HEK293 (cell line): ENCODE data around the gene FAM217A.

Experiments used
- CTCF ChIA-PET: fragments of 350-600 bp; formaldehyde crosslinking; extraction: SDS; loops from one replicate; lab custom pipeline; 2021; ENCODE audit warnings: antibody characterized with exemption; lab: Yijun Ruan, JAX
- POLR2A ChIA-PET: fragments of 300-600 bp; formaldehyde crosslinking; extraction: SDS; loops from one replicate; lab custom pipeline; 2020; ENCODE audit warnings: antibody characterized with exemption, inconsistent platforms; lab: Yijun Ruan, JAX
- H3K27ac ChIP-seq: fragments of 200-500 bp; sonication (Bioruptor generic); 2 replicates; pipeline ENCODE4 v1.5.1; 2014; ENCODE audit warnings: low read depth, low read length, control low read depth, inconsistent platforms; ENCODE audit errors: extremely low read depth
- H3K36me3 ChIP-seq, 2 experiments: fragments of 200-500 bp in 1 of 2; sonication (Bioruptor generic) in 1 of 2; 1 replicate in 1 of 2; 2 replicates in 1 of 2; pipeline ENCODE4 v1.5.1; 2014 to 2017; ENCODE audit warnings: inconsistent platforms in 2 of 2, low read length in 2 of 2; ENCODE audit not compliant: control insufficient read depth in 2 of 2, insufficient read depth in 1 of 2
- H3K4me1 ChIP-seq: fragments of 200-500 bp; sonication (Bioruptor generic); 2 replicates; pipeline ENCODE4 v1.5.1; 2014; ENCODE audit warnings: mild to moderate bottlenecking, low read length, inconsistent platforms; ENCODE audit not compliant: control insufficient read depth, insufficient read depth
- H3K4me3 ChIP-seq: 2 replicates; pipeline ENCODE4 v1.5.1; 2011; ENCODE audit warnings: low read depth, mild to moderate bottlenecking, control low read depth, low read length, moderate library complexity
- H3K9me3 ChIP-seq: fragments of 200-500 bp; sonication (Bioruptor generic); 2 replicates; pipeline ENCODE4 v1.5.1; 2014; ENCODE audit warnings: low read depth, low read length, inconsistent platforms; ENCODE audit not compliant: control insufficient read depth, insufficient read depth
- EGR2 ChIP-seq: fragments of 450-650 bp; formaldehyde crosslinking; IDR thresholded peaks from 2 replicates; pipeline ENCODE4 v1.5.1; 2016; ENCODE audit warnings: low read depth, missing biosample characterization, missing genetic modification characterization
- KLF1 ChIP-seq: fragments of 450-650 bp; formaldehyde crosslinking; IDR thresholded peaks from 2 replicates; pipeline ENCODE4 v1.5.1; 2016; ENCODE audit warnings: missing biosample characterization, missing genetic modification characterization
- KLF8 ChIP-seq: fragments of 450-650 bp; formaldehyde crosslinking; IDR thresholded peaks from 2 replicates; pipeline ENCODE4 v1.5.1; 2016; ENCODE audit warnings: missing biosample characterization, missing genetic modification characterization
- TRIM28 ChIP-seq: IDR thresholded peaks from 2 replicates; pipeline ENCODE4 v1.6.1; 2011; ENCODE audit warnings: low read length, control low read depth, borderline replicate concordance
- ZBTB20 ChIP-seq: fragments of 450-650 bp; formaldehyde crosslinking; IDR thresholded peaks from 2 replicates; pipeline ENCODE4 v1.5.1; 2016; ENCODE audit warnings: missing biosample characterization, missing genetic modification characterization
- ZFHX2 ChIP-seq: fragments of 450-650 bp; formaldehyde crosslinking; conservative IDR thresholded peaks from 2 replicates; pipeline ENCODE4 v1.5.1; 2016; ENCODE audit warnings: missing biosample characterization, missing genetic modification characterization
- ZIC2 ChIP-seq: fragments of 450-650 bp; formaldehyde crosslinking; IDR thresholded peaks from 2 replicates; pipeline ENCODE4 v1.5.1; 2016; ENCODE audit warnings: missing biosample characterization, missing genetic modification characterization
- ZNF114 ChIP-seq: fragments of 450-650 bp; formaldehyde crosslinking; IDR thresholded peaks from 2 replicates; pipeline ENCODE4 v1.5.0; 2017; ENCODE audit warnings: missing biosample characterization, missing genetic modification characterization
- ZNF248 ChIP-seq: fragments of 450-650 bp; formaldehyde crosslinking; IDR thresholded peaks from 2 replicates; pipeline ENCODE4 v1.5.1; 2017; ENCODE audit warnings: missing biosample characterization, missing genetic modification characterization
- ZNF302 ChIP-seq: fragments of 450-650 bp; formaldehyde crosslinking; IDR thresholded peaks from 2 replicates; pipeline ENCODE4 v1.5.1; 2016; ENCODE audit warnings: missing biosample characterization, missing genetic modification characterization, low read depth
- ZNF449 ChIP-seq: fragments of 450-650 bp; formaldehyde crosslinking; IDR thresholded peaks from 2 replicates; pipeline ENCODE4 v1.5.1; 2017; ENCODE audit warnings: missing biosample characterization, mild to moderate bottlenecking, missing genetic modification characterization, moderate library complexity
- ZNF473 ChIP-seq: fragments of 450-650 bp; formaldehyde crosslinking; IDR thresholded peaks from 2 replicates; pipeline ENCODE4 v1.5.1; 2017; ENCODE audit warnings: missing biosample characterization, missing genetic modification characterization
- ZNF555 ChIP-seq: fragments of 450-650 bp; formaldehyde crosslinking; conservative IDR thresholded peaks from 2 replicates; pipeline ENCODE4 v1.5.1; 2017; ENCODE audit warnings: missing biosample characterization, mild to moderate bottlenecking, missing genetic modification characterization, inconsistent platforms
- ZNF558 ChIP-seq: fragments of 450-650 bp; formaldehyde crosslinking; IDR thresholded peaks from 2 replicates; pipeline ENCODE4 v1.5.1; 2016; ENCODE audit warnings: missing biosample characterization, missing genetic modification characterization
- ZNF843 ChIP-seq: fragments of 450-650 bp; formaldehyde crosslinking; IDR thresholded peaks from 2 replicates; pipeline ENCODE4 v1.5.1; 2016; ENCODE audit warnings: missing biosample characterization, missing genetic modification characterization
- ZSCAN4 ChIP-seq: fragments of 450-650 bp; formaldehyde crosslinking; IDR thresholded peaks from 2 replicates; pipeline ENCODE4 v1.5.1; 2017; ENCODE audit warnings: missing biosample characterization, missing genetic modification characterization
- ZSCAN5A ChIP-seq: fragments of 450-650 bp; formaldehyde crosslinking; IDR thresholded peaks from 2 replicates; pipeline ENCODE4 v1.5.1; 2016; ENCODE audit warnings: missing biosample characterization, missing genetic modification characterization
- TF ChIP-seq, protein P1 (sequence below): fragments of 450-650 bp; formaldehyde crosslinking; IDR thresholded peaks from 2 replicates; pipeline ENCODE4 v1.5.0; 2017; ENCODE audit warnings: missing biosample characterization, missing genetic modification characterization, borderline replicate concordance
- TF ChIP-seq, protein P2 (sequence below): fragments of 450-650 bp; formaldehyde crosslinking; IDR thresholded peaks from 2 replicates; pipeline ENCODE4 v1.5.1; 2016; ENCODE audit warnings: missing biosample characterization, missing genetic modification characterization
- TF ChIP-seq, protein P3 (sequence below): fragments of 450-650 bp; formaldehyde crosslinking; IDR thresholded peaks from 2 replicates; pipeline ENCODE4 v1.5.1; 2017; ENCODE audit warnings: missing biosample characterization, missing genetic modification characterization

Gene FAM217A

GRCh38 chr6:4085332-4085700, 6.4 kb upstream of the FAM217A start (continued):
- no peak for TF ChIP-seq ZNF558 (tag by site-specific recombination)
- TF ChIP-seq TRIM28, result no peak
- no peak for TF ChIP-seq ZNF843 (tag by site-specific recombination)
- TF ChIP-seq, protein P1, sequence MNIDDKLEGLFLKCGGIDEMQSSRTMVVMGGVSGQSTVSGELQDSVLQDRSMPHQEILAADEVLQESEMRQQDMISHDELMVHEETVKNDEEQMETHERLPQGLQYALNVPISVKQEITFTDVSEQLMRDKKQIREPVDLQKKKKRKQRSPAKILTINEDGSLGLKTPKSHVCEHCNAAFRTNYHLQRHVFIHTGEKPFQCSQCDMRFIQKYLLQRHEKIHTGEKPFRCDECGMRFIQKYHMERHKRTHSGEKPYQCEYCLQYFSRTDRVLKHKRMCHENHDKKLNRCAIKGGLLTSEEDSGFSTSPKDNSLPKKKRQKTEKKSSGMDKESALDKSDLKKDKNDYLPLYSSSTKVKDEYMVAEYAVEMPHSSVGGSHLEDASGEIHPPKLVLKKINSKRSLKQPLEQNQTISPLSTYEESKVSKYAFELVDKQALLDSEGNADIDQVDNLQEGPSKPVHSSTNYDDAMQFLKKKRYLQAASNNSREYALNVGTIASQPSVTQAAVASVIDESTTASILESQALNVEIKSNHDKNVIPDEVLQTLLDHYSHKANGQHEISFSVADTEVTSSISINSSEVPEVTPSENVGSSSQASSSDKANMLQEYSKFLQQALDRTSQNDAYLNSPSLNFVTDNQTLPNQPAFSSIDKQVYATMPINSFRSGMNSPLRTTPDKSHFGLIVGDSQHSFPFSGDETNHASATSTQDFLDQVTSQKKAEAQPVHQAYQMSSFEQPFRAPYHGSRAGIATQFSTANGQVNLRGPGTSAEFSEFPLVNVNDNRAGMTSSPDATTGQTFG, result no peak
- no peak for TF ChIP-seq KLF8 (tag by site-specific recombination)

DNA sequence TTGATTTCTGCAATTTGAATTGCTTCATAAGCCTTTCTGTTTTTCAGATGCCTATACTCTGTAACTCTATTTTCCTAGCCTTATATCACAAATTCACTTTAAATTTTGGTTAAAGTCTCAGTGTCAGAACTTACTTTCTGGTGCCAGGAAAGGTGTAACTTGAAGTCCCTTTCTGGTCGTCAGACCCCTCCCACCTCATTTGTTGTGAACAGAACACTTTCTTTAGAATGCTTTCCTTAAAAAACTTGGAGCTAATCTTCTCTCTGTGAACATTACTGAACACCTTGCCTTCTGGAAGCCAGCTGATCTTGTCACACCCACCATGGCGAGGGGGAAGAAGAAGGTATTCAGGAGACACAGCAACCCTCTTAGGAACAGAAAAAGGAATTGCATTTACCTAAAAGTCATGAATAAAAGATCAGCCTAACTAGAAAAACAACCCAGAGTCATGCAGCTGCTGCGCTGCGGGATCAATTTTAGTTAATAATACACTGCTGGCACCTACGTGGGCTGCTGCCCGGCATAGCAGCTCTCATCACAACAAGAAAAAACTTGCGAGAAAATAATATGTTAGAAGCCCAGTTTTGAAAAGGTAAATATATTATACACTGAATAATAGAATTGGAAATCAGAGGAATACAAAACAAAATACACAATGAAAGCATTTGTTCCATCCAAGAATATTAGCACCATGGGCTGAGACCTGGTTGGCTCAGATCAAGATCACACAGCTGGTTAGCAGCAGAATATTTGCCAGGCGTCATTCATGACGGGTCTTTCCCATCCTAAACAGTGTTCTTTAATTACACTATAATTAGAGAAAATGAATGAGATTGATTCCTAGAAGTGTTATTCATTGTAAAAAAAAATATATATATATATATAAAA, 5.8 kb upstream of the FAM217A start:
- Histone ChIP-seq H3K4me1 (no peaks in the 10 kb centered on the region), H3K36me3 (no peaks in the 10 kb centered on the region), H3K9me3 (no peaks in the 10 kb centered on the region), H3K4me3 (no peak overlapping the region), H3K27ac (no peak overlapping the region)
- CTCF ChIA-PET, result no interaction called here
- no peak for TF ChIP-seq KLF1
- POLR2A ChIA-PET, result no interaction called here

DNA sequence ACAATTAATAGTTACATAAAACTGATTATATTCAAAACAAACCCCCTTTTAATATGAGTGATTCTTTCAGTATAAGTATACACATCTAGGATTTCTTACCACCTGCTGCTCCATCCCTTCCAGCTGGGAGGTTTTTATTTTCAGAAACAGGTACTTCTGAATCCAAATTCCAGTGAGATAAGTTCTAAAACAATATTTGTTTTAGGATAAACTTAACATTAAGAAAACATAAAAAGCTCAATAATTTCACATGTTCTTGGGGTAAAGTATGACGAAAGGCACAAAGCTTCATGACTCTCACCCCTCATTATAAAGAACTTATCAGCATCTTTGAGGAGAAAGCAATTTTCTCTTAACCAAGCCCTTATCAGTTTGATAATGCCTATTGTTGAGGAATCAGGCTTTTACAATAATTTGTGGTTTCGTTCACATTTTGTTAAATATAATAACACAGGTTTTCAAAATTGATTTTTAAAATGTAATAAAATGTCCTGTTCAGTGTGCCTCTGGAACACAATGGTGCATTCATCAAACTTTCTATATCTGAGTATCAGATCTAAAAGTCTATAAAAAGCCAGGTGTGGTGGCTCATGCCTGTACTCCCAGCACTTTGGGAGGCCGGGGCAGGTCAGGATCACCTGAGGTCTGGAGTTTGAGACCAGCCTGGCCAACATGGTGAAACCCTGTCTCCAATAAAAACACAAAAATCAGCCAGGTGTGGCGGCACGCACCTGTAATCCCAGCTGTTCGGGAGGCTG, 4.3 kb downstream of the FAM217A start:
- CTCF ChIA-PET, result interaction anchor here (0.6 to 1.2 kb wide), 2 partner anchors 30 to 136 kb away, joined by 4 to 5 read pairs; no protein-coding TSS in a partner anchor
- Histone ChIP-seq H3K4me1 (no peaks in the 10 kb centered on the region), H3K27ac (no peak overlapping the region), H3K4me3 (no peak overlapping the region), H3K9me3 (no peaks in the 10 kb centered on the region), H3K36me3 (no peaks in the 10 kb centered on the region)
- POLR2A ChIA-PET, result interaction anchor here (1.1 kb wide), 1 partner anchor 61 kb away, joined by 3 read pairs; the partner anchor contains the start of gene ECI2
- peak; percentile 21; the same call in 1 of the 2 replicates for TF ChIP-seq ZNF843 (tag by site-specific recombination)
- TF ChIP-seq, protein P2, sequence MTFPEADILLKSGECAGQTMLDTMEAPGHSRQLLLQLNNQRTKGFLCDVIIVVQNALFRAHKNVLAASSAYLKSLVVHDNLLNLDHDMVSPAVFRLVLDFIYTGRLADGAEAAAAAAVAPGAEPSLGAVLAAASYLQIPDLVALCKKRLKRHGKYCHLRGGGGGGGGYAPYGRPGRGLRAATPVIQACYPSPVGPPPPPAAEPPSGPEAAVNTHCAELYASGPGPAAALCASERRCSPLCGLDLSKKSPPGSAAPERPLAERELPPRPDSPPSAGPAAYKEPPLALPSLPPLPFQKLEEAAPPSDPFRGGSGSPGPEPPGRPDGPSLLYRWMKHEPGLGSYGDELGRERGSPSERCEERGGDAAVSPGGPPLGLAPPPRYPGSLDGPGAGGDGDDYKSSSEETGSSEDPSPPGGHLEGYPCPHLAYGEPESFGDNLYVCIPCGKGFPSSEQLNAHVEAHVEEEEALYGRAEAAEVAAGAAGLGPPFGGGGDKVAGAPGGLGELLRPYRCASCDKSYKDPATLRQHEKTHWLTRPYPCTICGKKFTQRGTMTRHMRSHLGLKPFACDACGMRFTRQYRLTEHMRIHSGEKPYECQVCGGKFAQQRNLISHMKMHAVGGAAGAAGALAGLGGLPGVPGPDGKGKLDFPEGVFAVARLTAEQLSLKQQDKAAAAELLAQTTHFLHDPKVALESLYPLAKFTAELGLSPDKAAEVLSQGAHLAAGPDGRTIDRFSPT (tag by site-specific recombination), result no peak
- TF ChIP-seq ZNF302 (tag by site-specific recombination), result no peak
- no peak for TF ChIP-seq ZSCAN5A (tag by site-specific recombination)
- no peak for TF ChIP-seq ZFHX2 (tag by site-specific recombination)
- TF ChIP-seq, protein P3, sequence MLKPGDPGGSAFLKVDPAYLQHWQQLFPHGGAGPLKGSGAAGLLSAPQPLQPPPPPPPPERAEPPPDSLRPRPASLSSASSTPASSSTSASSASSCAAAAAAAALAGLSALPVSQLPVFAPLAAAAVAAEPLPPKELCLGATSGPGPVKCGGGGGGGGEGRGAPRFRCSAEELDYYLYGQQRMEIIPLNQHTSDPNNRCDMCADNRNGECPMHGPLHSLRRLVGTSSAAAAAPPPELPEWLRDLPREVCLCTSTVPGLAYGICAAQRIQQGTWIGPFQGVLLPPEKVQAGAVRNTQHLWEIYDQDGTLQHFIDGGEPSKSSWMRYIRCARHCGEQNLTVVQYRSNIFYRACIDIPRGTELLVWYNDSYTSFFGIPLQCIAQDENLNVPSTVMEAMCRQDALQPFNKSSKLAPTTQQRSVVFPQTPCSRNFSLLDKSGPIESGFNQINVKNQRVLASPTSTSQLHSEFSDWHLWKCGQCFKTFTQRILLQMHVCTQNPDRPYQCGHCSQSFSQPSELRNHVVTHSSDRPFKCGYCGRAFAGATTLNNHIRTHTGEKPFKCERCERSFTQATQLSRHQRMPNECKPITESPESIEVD (tag by site-specific recombination), result peak; percentile 84
- no peak for TF ChIP-seq ZBTB20 (tag by site-specific recombination)
- no peak for TF ChIP-seq ZNF449 (tag by site-specific recombination)
- no peak for TF ChIP-seq ZNF248
- no peak for TF ChIP-seq EGR2
- TF ChIP-seq ZSCAN4 (tag by site-specific recombination), result no peak
- no peak for TF ChIP-seq ZNF473
- TF ChIP-seq ZIC2 (tag by site-specific recombination), result 0 out of 2 replicates have a peak, but pooled peaks have one; percentile 11
- TF ChIP-seq ZNF555, result no peak
- TF ChIP-seq ZNF114, result no peak
